GM18907 (cell line): ENCODE results near the gene ALDH1A1.

ENCODE experiments used
- ATAC-seq: cut with Tn5 transposase; IDR thresholded peaks from one replicate; pipeline ENCODE4 v1.9.1; 2021; ENCODE audit warnings: mild to moderate bottlenecking, moderate library complexity; ENCODE audit not compliant: unreplicated experiment

Gene ALDH1A1

GRCh38 chr9:72952914-72953313 is at the start of gene ALDH1A1:
Gene ALDH1A1, minus strand, starts transcription at chr9:72953053. Its CDS starts 53 bp downstream, at chr9:72953000.
- no peak for ATAC-seq

GRCh38 chr9:73001860-73002259 is 49.0 kb upstream of the ALDH1A1 start:
- ATAC-seq = no peak

GRCh38 chr9:72998363-72998762 is 45.5 kb upstream of the ALDH1A1 start:
- no peak for ATAC-seq

- no peak for ATAC-seq
Observed at GRCh38 chr9:72997387-72997995, 44.6 kb upstream of the ALDH1A1 start.

DNA sequence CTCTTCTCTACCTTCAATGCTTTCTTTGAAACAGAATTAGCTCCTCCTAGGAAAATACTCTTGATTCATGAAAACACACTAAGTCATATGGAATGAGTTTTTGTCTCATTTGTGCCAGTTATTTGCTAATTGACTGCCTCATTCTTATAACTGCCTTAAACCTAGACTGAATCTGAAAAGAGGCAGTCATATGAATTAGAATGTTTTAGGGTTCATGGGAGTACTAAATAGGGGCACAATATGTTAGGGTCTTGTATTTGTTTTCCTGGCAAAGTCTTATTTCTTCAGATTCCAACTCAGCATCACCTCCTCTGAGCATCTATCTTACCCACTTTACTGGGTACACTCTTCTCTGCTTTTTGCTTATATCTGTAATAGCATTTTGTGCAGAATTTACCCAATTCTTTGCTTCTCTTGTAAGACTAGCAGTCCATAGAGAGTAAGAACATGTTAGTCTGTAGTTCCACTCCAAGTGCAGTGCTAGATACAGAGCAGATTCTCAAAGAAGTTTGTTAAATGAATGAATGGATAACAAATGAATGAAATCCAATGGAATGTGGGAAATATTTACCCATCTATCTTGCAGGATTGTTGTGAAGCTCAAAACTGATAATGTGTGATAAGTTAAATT is 43.9 kb upstream of the ALDH1A1 start:
- no peak for ATAC-seq

DNA sequence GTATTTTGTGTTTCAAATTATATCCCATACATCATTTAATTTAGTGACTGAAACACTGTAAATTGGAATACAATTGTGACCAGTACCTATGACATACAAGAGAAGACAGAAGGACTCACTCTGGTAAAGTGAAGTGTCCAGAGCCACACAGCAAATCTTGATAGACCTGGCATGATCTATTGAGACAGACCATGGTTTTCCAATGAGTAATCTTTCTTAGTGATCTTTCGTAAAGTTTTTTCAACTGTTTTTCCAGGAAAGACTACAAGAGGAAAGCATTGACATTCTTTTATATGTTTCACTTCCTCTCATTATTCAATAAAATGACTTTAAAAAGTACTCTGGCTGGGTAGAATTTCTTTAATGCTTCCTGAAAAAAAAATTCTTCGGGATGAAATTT is 43.3 kb upstream of the ALDH1A1 start:
- ATAC-seq = no peak

GRCh38 chr9:72995131-72996024 is 42.5 kb upstream of the ALDH1A1 start:
- ATAC-seq = no peak

DNA sequence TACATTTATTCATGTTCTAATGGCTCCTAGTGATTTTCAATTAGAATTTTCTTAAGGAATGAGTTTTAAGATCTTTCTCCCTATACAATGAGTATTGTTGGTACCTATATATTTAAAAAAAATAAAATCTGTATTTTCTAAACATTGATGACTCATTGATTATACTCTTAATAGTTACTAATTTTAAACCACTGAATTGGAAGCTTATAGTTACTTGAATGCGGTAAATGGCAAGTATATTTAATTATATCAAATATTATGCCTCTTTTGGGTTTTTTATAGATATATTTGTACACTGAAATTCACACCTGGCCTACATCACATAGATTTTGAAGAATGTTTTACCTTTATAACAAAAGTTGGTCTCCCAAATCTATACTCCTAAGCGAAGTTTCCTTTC is 38.9 kb upstream of the ALDH1A1 start:
- no peak for ATAC-seq

- ATAC-seq = no peak
Observed at GRCh38 chr9:72990397-72991182, 37.7 kb upstream of the ALDH1A1 start.

- ATAC-seq = no peak
Observed at GRCh38 chr9:72986522-72987116, 33.8 kb upstream of the ALDH1A1 start.

GRCh38 chr9:72985746-72986145 is 32.9 kb upstream of the ALDH1A1 start:
- no peak for ATAC-seq

DNA sequence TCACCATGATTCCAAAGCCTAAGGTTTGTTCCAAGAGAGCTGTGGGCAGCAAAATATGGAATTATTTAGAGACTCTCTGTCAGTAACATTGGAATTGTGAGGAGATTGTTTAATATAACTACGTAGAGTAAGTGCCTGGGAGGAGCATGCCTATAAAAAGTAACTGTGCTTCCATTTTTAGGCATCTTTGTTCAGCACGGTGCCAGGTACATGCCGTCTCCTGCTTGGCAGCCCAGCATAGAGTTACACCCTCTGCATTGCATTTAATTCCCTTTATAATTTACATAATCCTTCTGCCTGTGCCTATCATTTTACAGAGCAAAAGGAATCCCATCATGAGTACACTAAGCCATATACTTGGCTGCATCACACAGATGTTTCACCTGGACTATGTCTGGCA is 32.1 kb upstream of the ALDH1A1 start:
- ATAC-seq = no peak

- no peak for ATAC-seq
Observed at GRCh38 chr9:72984226-72984947, 31.5 kb upstream of the ALDH1A1 start.

- no peak for ATAC-seq
Observed at GRCh38 chr9:72983512-72984225, 30.8 kb upstream of the ALDH1A1 start.

- ATAC-seq = no peak
Observed at GRCh38 chr9:72983056-72983455, 30.2 kb upstream of the ALDH1A1 start.

- ATAC-seq = no peak
Observed at GRCh38 chr9:72982146-72982799, 29.4 kb upstream of the ALDH1A1 start.

GRCh38 chr9:72981433-72981832 is 28.6 kb upstream of the ALDH1A1 start:
- ATAC-seq = no peak

- ATAC-seq = no peak
Observed at GRCh38 chr9:72980600-72981265, 27.9 kb upstream of the ALDH1A1 start.
